Mesothelial cell of epicardium (in vitro differentiated cells): Measurements from ENCODE around the gene CNTN4. TPM values are rescaled to one million over a fixed set of nuclear protein-coding genes. Genes with fewer than 3 reads are reported as not detected.

Source experiments
- DNase-seq, 2 experiments: peaks; one replicate each; pipeline ENCODE4 v3.0.0; 2021; ENCODE audit warnings: low spot score in 2 of 2; ENCODE audit not compliant: unreplicated experiment in 2 of 2
- H3K27ac Mint-ChIP-seq: 2 replicates; pipeline ENCODE4 v1.8.0; 2021; ENCODE audit warnings: mixed read lengths
- H3K27me3 Mint-ChIP-seq: 2 replicates; pipeline ENCODE4 v1.8.0; 2021; ENCODE audit warnings: low read depth, mixed read lengths
- H3K36me3 Mint-ChIP-seq: 2 replicates; pipeline ENCODE4 v1.8.0; 2021; ENCODE audit warnings: mixed read lengths
- H3K4me1 Mint-ChIP-seq: 2 replicates; pipeline ENCODE4 v1.8.0; 2021; ENCODE audit warnings: mixed read lengths
- H3K4me3 Mint-ChIP-seq: 2 replicates; pipeline ENCODE4 v1.8.0; 2021; ENCODE audit warnings: mild to moderate bottlenecking, moderate library complexity, mixed read lengths
- H3K9me3 Mint-ChIP-seq: 2 replicates; pipeline ENCODE4 v1.8.0; 2021; ENCODE audit warnings: mixed read lengths
- total RNA-seq: library from RNA; stranded (reverse); gene quantifications from 3 replicates; pipeline ENCODE4 v1.2.1, GENCODE V29; 2021
- TF ChIP-seq, protein P1 (sequence below): fragments of 200-600 bp; sonication (generic); IDR thresholded peaks from one replicate; pipeline ENCODE4 v1.5.0; 2021; ENCODE audit warnings: antibody characterized with exemption; ENCODE audit not compliant: unreplicated experiment

Gene CNTN4
- total RNA-seq, 1 donor from 2014 or later = 68.9 TPM

GRCh38 chr3:2643606-2644005 is 544.9 kb downstream of the CNTN4 start:
- peaks cover 5% of the 10 kb centered on the region for H3K9me3 Mint-ChIP-seq
- TF ChIP-seq, protein P1, sequence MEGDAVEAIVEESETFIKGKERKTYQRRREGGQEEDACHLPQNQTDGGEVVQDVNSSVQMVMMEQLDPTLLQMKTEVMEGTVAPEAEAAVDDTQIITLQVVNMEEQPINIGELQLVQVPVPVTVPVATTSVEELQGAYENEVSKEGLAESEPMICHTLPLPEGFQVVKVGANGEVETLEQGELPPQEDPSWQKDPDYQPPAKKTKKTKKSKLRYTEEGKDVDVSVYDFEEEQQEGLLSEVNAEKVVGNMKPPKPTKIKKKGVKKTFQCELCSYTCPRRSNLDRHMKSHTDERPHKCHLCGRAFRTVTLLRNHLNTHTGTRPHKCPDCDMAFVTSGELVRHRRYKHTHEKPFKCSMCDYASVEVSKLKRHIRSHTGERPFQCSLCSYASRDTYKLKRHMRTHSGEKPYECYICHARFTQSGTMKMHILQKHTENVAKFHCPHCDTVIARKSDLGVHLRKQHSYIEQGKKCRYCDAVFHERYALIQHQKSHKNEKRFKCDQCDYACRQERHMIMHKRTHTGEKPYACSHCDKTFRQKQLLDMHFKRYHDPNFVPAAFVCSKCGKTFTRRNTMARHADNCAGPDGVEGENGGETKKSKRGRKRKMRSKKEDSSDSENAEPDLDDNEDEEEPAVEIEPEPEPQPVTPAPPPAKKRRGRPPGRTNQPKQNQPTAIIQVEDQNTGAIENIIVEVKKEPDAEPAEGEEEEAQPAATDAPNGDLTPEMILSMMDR = no peak
- H3K36me3 Mint-ChIP-seq = peaks cover 3% of the 10 kb centered on the region
- H3K27ac Mint-ChIP-seq = no peak overlapping the region
- H3K27me3 Mint-ChIP-seq = no peaks in the 10 kb centered on the region
- DNase-seq = no peak
- H3K4me1 Mint-ChIP-seq = no peaks in the 10 kb centered on the region
- H3K4me3 Mint-ChIP-seq = no peak overlapping the region

- no peak for DNase-seq
- Mint-ChIP-seq H3K4me3 (no peak overlapping the region), H3K9me3 (peaks cover 15% of the 10 kb centered on the region), H3K27me3 (no peaks in the 10 kb centered on the region), H3K27ac (no peak overlapping the region), H3K4me1 (no peaks in the 10 kb centered on the region), H3K36me3 (peaks cover 8% of the 10 kb centered on the region)
- TF ChIP-seq, protein P1 = no peak
Observed at GRCh38 chr3:2645001-2645400, 546.3 kb downstream of the CNTN4 start.

DNA sequence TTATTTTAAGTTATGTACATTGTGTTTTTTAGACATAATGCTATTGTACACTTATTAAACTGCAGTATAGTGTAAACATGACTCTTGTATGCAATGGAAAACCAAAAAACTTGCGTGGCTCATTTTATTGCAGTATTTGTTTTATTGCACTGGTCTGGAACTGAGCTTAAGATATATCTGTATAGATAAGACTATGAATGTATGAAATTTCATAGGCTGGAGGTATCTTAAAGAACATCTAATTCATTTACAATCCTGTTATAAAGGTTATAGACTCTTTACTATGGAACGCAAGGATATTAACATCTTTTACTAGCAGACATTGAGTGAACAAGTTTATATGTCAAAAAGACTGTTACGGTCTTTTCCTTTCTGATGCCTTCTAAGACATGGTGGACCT is 552.1 kb downstream of the CNTN4 start:
- no peaks in the 10 kb centered on the region for H3K27me3 Mint-ChIP-seq
- TF ChIP-seq, protein P1 = no peak
- H3K27ac Mint-ChIP-seq = no peak overlapping the region
- peaks cover 25% of the 10 kb centered on the region for H3K9me3 Mint-ChIP-seq
- H3K4me1 Mint-ChIP-seq = peaks cover 30% of the 10 kb centered on the region
- no peak overlapping the region for H3K4me3 Mint-ChIP-seq
- DNase-seq = no peak
- peaks cover 8% of the 10 kb centered on the region for H3K36me3 Mint-ChIP-seq

GRCh38 chr3:2652386-2652785 is 553.7 kb downstream of the CNTN4 start:
- TF ChIP-seq, protein P1 = no peak
- no peak for DNase-seq
- H3K36me3 Mint-ChIP-seq = peaks cover 8% of the 10 kb centered on the region
- H3K27ac Mint-ChIP-seq = no peak overlapping the region
- peaks cover 47% of the 10 kb centered on the region for H3K4me1 Mint-ChIP-seq
- no peak overlapping the region for H3K4me3 Mint-ChIP-seq
- H3K27me3 Mint-ChIP-seq = no peaks in the 10 kb centered on the region
- H3K9me3 Mint-ChIP-seq = peaks cover 25% of the 10 kb centered on the region

DNA sequence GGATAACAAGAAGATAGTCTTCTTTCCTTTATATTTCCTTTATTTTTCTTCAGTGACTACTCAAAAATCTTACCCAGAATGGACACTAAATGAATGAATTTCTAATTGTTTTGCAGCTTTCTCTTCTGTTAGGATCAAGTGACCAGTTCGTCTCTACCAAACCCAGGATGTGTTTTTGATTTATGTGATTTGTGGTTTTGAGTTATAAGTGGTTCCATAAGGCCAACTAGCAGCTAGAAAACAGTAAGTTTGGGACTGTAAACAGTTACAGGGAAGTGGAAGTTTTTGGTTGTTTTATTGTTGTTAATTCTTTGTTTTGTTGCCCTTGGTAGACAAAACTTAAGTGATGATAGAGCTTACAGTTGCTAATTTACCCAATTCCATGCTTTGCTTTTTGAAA is 555.0 kb downstream of the CNTN4 start:
- Mint-ChIP-seq H3K27me3 (no peaks in the 10 kb centered on the region), H3K4me3 (no peak overlapping the region), H3K9me3 (peaks cover 18% of the 10 kb centered on the region), H3K4me1 (peaks cover 59% of the 10 kb centered on the region), H3K27ac (peak overlapping the region; percentile 57), H3K36me3 (peaks cover 4% of the 10 kb centered on the region)
- TF ChIP-seq, protein P1 = no peak
- no peak for DNase-seq

DNA sequence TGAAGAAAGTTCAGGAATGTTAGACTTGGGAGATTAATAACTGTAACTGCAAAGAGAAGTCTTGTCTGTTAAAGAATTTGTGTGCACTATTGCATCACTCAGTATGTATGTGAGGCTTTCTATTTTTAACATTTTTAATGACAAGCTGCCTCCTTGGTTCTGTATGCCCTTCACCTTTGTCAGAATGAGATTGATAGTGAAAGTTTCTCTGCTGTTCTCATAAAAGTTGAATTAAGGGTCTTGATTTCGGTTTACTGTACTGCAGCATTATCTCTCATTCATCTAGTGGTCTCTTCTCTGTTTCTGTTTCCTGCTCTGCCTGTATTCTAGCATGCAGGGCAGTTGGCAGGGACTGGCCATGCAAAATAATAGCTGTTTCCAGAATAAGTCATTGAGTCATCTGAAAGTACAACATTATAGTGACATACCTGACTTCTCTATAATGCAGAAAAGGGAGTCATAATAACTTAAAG is 556.6 kb downstream of the CNTN4 start:
- H3K27me3 Mint-ChIP-seq = no peaks in the 10 kb centered on the region
- no peak for DNase-seq
- peak overlapping the region; percentile 57 for H3K27ac Mint-ChIP-seq
- TF ChIP-seq, protein P1 = no peak
- no peak overlapping the region for H3K4me3 Mint-ChIP-seq
- no peaks in the 10 kb centered on the region for H3K36me3 Mint-ChIP-seq
- H3K4me1 Mint-ChIP-seq = peaks cover 67% of the 10 kb centered on the region
- H3K9me3 Mint-ChIP-seq = peaks cover 6% of the 10 kb centered on the region
